Jurkat, Clone E6-1 (cell line): ENCODE measurements around the gene ZNF280D. TPM values are rescaled to one million over a fixed set of nuclear protein-coding genes. Genes with fewer than 3 reads are reported as not detected.
"Not testable (repeated sequence)": the region's sequence is repeated elsewhere in the genome, so short reads cannot be mapped to it uniquely, and the experiment has no call there.

Experiments
- DNase-seq: peaks from one replicate; pipeline ENCODE4 v3.0.0-alpha.2; 2011; ENCODE audit warnings: low read depth, low spot score
- H3K4me3 ChIP-seq: 2 replicates; pipeline ENCODE4 v1.5.1; 2011; ENCODE audit warnings: mild to moderate bottlenecking, low read length, control low read depth, moderate library complexity
- polyA plus RNA-seq: library from polyadenylated mRNA; unstranded; fragments of >200 nt; gene quantifications from one replicate; pipeline ENCODE4 v1.2.1, GENCODE V29; 2012; ENCODE audit warnings: missing spikeins; ENCODE audit not compliant: insufficient read length, insufficient read depth

ZNF280D gene
- polyA plus RNA-seq = 14.7 TPM

GRCh38 chr15:56733136-56734012 lies at the start of gene ZNF280D:
ZNF280D (minus strand) TSS chr15:56733509; CDS start chr15:56707109, 26,400 bp downstream.
- peak; percentile 66 for DNase-seq
- H3K4me3 ChIP-seq = peak within 1 kb of the TSS; percentile 83

DNA sequence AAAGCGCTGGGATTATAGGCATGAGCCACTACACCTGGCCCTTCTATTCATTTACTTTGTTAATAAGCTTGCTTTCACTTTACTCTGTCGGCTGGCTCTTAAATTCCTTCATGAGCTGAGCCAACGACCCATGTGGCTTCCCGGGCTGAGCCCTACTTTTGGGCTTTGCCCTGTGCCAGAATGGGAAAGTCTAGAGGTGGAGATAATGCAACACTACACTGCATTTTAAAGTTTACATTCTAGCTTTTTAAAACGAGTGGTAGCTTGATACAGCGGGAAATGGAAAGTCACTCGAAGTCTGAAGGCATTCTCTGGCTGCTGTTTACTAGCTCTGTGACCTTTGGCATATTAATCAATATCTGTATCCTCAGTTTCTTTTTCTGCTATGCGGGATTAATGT lies 49.0 kb upstream of the ZNF280D start:
- no peak overlapping the region for H3K4me3 ChIP-seq
- DNase-seq = no peak

- DNase-seq = no peak
- H3K4me3 ChIP-seq = no peak overlapping the region
Measured at GRCh38 chr15:56781666-56782065, 48.4 kb upstream of the ZNF280D start.

- H3K4me3 ChIP-seq = not testable (repeated sequence)
- DNase-seq = peak; percentile 33
Measured at GRCh38 chr15:56780102-56780725, 46.9 kb upstream of the ZNF280D start.

DNA sequence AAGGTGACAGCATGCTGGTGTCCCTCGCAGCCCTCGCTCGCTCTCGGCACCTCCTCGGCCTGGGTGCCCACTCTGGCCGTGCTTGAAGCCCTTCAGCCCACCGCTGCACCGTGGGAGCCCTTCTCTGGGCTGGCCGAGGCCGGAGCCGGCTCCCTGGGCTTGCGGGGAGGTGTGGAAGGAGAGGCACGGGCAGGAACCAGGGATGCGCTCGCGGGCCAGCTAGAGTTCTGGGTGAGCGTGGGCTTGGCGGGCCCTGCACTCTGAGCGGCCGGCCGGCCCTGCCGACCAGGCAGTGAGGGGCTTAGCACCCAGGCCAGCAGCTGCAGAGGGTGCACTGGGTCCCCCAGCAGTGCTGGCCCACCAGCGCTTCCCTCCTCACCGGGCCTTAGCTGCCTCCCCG lies 46.1 kb upstream of the ZNF280D start:
- not testable (repeated sequence) for DNase-seq, H3K4me3 ChIP-seq

GRCh38 chr15:56778761-56779160 lies 45.5 kb upstream of the ZNF280D start:
- DNase-seq = no peak
- H3K4me3 ChIP-seq = no peak overlapping the region

GRCh38 chr15:56776839-56777238 lies 43.5 kb upstream of the ZNF280D start:
- no peak overlapping the region for H3K4me3 ChIP-seq
- no peak for DNase-seq

- no peak overlapping the region for H3K4me3 ChIP-seq
- DNase-seq = no peak
Measured at GRCh38 chr15:56775641-56776040, 42.3 kb upstream of the ZNF280D start.

- H3K4me3 ChIP-seq = no peak overlapping the region
- peak; percentile 80 for DNase-seq
Measured at GRCh38 chr15:56774356-56774755, 41.0 kb upstream of the ZNF280D start.

GRCh38 chr15:56772868-56773639 lies 39.7 kb upstream of the ZNF280D start:
- no peak for DNase-seq
- no peak overlapping the region for H3K4me3 ChIP-seq

DNA sequence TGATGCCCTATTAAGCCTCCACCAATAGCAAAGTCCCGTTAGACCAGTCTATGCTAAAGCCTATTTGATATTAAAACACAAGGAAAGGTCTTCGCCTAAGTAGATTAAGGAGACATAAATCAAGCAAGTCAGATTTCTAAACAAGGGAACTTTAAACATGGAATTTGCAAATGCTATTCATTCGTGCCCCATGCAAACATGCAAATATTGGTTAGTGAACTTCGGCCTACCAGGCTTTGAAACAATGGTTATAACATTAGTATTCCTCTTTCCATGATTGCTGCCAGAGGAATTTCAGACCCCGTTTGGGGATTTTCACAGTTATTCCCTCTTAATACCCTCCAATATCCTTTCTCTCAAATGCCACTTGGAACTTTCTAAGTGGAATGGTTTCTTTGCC lies 36.9 kb upstream of the ZNF280D start:
- H3K4me3 ChIP-seq = no peak overlapping the region
- DNase-seq = no peak

GRCh38 chr15:56767315-56767714 lies 34.0 kb upstream of the ZNF280D start:
- DNase-seq = no peak
- no peak overlapping the region for H3K4me3 ChIP-seq

DNA sequence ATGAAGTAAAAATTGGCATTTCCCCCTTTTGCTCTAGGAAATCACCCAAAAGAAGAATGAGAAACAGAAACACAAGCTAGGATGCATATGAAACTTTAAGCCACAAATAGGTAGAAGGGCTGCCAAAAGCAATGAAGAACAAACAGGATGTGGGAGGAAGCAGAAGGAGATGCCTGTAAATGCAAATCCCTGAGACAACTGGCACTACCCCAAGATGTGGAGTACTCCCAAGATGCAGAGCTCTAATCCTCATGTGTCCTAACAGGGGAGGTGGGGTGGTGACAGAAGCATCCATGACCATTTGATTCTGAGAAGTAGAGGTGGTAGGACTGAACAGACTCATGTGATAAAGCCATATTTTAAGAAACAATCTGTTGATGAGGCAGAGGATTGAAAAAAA lies 31.9 kb upstream of the ZNF280D start:
- peak; percentile 66 for DNase-seq

GRCh38 chr15:56763141-56763895 lies 30.0 kb upstream of the ZNF280D start:
- H3K4me3 ChIP-seq = no peak overlapping the region
- no peak for DNase-seq

More for the DNA sequence above, 31.9 kb upstream of the ZNF280D start:
- no peak overlapping the region for H3K4me3 ChIP-seq

- DNase-seq = no peak
- no peak overlapping the region for H3K4me3 ChIP-seq
Measured at GRCh38 chr15:56760186-56760585, 26.9 kb upstream of the ZNF280D start.

- no peak for DNase-seq
- H3K4me3 ChIP-seq = no peak overlapping the region
Measured at GRCh38 chr15:56759450-56759845, 26.1 kb upstream of the ZNF280D start.

DNA sequence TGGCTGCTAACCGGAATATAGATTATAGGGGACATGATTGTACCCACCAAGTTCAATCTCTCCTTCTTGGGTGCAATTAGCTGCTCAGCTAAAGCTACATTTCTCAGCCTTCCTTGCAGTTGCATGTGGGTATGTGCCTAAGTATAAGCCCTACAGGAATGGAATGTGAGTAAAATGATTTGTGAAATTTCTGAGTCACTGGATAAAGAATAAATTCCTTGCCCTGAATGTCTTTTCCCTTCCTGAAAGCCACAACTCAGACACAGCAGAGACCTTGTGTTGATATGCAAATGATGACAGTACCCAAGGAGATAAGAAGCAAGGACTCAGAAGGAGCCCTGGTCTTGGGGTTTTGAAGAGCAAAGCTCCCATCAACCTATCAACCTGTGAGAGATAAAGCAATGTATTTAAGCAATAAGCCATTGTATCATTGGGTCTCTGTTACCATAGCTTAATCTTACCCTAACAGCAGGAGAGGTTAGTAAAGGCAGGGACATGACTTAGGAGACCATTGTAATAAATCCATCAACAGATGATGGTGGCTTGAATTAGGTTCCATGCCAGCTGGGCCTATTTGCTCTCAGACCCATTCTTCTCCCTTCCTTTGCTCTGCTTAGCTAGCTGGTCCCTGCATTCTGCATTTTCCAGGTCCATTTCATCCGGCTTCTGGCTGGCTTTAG lies 25.6 kb upstream of the ZNF280D start:
- no peak for DNase-seq
- H3K4me3 ChIP-seq = no peak overlapping the region

GRCh38 chr15:56757875-56758274 lies 24.6 kb upstream of the ZNF280D start:
- DNase-seq = no peak
- no peak overlapping the region for H3K4me3 ChIP-seq
